Measurements from ENCODE around the gene LASP1NB.

The LASP1NB gene

DNA sequence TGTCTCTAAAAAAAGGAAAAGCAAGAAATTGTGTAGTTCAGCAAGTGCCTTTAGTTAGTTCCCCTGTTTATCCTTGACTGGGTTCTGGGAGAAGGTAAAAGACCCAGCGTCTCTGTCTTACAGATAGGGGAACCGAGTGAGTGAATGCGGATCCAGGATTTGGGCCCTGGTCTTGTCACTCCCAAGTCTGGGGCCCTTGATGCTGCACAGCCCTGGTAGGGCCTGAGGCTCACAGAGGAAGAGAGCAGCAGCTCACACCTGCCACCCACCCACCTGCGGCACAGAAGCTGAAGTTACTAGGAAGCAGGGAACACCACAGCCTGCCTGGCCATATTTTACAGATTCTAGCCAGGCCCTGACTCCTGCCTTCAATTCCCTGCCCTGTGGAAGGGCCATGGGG lies 33.3 kb upstream of the LASP1NB start:
- Histone ChIP-seq H3K27ac (peak overlapping the region in 1 of 4 donors; percentile 22), H3K36me3 (peaks cover 4 to 70% (median 4%) of the 10 kb centered on the region in 3 donors), H3K4me3 (no peak overlapping the region), H3K4me1 (peaks cover 0 to 90% (median 48%) of the 10 kb centered on the region in 4 donors), H3K27me3 (no peaks in the 10 kb centered on the region), H3K9me3 (no peaks in the 10 kb centered on the region)
- no peak for TF ChIP-seq EP300 (IDR thresholded peaks at IDR 0.05)
- TF ChIP-seq, protein P1, sequence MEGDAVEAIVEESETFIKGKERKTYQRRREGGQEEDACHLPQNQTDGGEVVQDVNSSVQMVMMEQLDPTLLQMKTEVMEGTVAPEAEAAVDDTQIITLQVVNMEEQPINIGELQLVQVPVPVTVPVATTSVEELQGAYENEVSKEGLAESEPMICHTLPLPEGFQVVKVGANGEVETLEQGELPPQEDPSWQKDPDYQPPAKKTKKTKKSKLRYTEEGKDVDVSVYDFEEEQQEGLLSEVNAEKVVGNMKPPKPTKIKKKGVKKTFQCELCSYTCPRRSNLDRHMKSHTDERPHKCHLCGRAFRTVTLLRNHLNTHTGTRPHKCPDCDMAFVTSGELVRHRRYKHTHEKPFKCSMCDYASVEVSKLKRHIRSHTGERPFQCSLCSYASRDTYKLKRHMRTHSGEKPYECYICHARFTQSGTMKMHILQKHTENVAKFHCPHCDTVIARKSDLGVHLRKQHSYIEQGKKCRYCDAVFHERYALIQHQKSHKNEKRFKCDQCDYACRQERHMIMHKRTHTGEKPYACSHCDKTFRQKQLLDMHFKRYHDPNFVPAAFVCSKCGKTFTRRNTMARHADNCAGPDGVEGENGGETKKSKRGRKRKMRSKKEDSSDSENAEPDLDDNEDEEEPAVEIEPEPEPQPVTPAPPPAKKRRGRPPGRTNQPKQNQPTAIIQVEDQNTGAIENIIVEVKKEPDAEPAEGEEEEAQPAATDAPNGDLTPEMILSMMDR (IDR thresholded peaks at IDR 0.05), result no peak
- 80 to 84% methylated on average over 3 to 4 of the region's 4 CpGs for WGBS, 2 donors
- no peak for DNase-seq (ENCODE audit: low spot score in 2 of 2)

DNA sequence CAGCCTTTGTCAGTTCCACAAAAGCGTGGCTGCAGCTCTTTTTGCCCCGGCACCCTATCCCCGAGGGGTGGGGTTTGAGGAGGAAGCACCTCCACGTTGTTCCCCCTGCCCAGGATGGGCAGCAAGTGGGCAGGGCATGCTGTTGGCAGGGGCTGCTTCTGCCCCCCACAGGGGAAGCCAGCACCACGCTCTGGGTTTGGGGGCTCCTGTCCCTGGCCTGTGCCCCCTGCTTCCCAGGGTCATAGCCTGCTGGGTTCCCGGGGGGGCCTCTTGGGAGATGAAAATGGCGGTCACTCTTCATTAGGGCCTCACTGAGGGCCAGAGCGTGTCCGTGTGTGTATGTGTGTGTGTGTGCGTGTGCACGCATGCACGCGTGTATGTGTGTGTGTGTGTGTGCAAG lies 32.8 kb upstream of the LASP1NB start:
- H3K27ac ChIP-seq, result no peak overlapping the region
- H3K27me3 ChIP-seq, result no peaks in the 10 kb centered on the region
- H3K4me3 ChIP-seq, result no peak overlapping the region
- TF ChIP-seq, protein P1 (IDR thresholded peaks at IDR 0.05), result no peak
- TF ChIP-seq POLR2A (IDR thresholded peaks at IDR 0.05) (no peak), EP300 (IDR thresholded peaks at IDR 0.05) (no peak)
- no peak for DNase-seq (ENCODE audit: low spot score in 2 of 2)
- WGBS, 2 donors, result 66 to 78% methylated on average over 13 of the region's 13 CpGs
- H3K36me3 ChIP-seq, result peaks cover 4 to 65% (median 4%) of the 10 kb centered on the region in 3 donors
- peaks cover 0 to 90% (median 50%) of the 10 kb centered on the region in 4 donors for H3K4me1 ChIP-seq
- H3K9me3 ChIP-seq, result no peaks in the 10 kb centered on the region

DNA sequence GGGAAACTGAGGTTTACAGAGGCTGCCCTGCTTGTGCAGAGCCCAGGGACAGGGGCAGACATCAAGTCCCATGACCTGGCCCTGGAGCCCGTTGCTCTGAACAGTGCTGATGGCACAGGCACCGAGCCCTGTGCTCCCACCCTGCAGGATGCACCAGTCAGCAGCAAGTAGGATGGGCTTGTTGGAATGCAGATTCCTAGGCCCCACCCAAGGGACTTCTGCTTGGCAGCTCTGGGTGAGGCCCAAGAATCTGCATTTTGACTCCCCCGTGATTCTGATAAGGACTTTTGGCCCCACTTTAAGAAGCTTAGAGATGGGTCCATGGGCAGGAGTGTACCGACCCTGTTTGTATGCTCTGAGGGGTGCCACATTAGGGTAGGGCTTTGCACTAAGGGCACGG lies 32.3 kb upstream of the LASP1NB start:
- no peak for DNase-seq (ENCODE audit: low spot score in 2 of 2)
- Histone ChIP-seq H3K9me3 (no peaks in the 10 kb centered on the region), H3K27me3 (no peaks in the 10 kb centered on the region), H3K4me3 (no peak overlapping the region), H3K36me3 (peaks cover 4 to 67% (median 4%) of the 10 kb centered on the region in 3 donors), H3K4me1 (peaks cover 0 to 90% (median 53%) of the 10 kb centered on the region in 4 donors), H3K27ac (peak overlapping the region in 3 of 4 donors; percentile 37 to 77 (median 66))
- TF ChIP-seq, protein P1 (IDR thresholded peaks at IDR 0.05), result no peak
- TF ChIP-seq POLR2A (IDR thresholded peaks at IDR 0.05) (no peak), EP300 (IDR thresholded peaks at IDR 0.05) (no peak)
- WGBS, 2 donors, result 29 to 45% methylated on average over 5 of the region's 5 CpGs

DNA sequence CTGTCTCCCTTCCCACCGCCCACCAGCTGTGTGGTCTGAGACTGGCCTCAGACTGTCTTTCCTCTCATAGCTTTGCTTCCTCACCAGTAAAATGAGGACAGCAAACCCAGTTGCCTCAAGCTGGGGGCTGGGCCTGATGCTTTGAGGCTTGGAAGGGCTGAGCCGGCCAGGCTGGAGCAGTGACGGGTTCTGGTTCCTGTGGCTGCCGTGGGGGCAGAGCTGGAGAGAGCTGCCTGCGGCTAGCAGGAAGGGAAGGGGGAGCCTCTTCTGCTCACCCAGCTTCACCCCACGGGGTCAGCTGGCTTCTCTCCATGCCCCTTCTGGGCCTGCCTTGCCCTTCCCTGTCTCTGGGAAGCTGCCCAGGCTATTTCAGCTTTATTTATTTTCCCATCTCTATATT lies 31.8 kb upstream of the LASP1NB start:
- Histone ChIP-seq H3K27ac (peak overlapping the region; percentile 6 to 77 (median 52)), H3K4me1 (peaks cover 0 to 90% (median 55%) of the 10 kb centered on the region in 4 donors), H3K9me3 (no peaks in the 10 kb centered on the region), H3K27me3 (no peaks in the 10 kb centered on the region), H3K4me3 (no peak overlapping the region), H3K36me3 (peaks cover 4 to 71% (median 4%) of the 10 kb centered on the region in 3 donors)
- 10 to 17% methylated on average over 3 to 6 of the region's 6 CpGs for WGBS, 2 donors
- no peak for DNase-seq (ENCODE audit: low spot score in 2 of 2)
- TF ChIP-seq POLR2A (IDR thresholded peaks at IDR 0.05) (no peak), EP300 (IDR thresholded peaks at IDR 0.05) (no peak)
- TF ChIP-seq, protein P1 (IDR thresholded peaks at IDR 0.05), result no peak

DNA sequence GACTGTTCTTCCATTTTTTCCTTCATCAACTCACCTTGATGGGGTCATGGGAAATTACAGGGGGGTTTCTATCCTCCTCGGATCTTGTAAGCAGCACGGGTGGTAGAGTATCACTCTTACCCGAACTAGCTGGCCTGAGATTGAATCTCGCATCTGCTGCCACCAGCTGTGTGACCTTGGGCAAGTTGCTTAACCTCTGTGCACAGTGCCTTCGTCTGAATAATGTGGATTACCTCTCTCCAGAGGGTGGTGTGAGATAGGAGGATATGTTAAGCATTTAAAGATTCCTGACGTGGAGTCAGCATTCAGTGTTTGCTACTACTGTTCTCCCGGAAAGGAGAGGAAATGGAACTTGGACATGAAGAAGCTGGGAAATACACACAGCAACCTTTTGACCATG lies 31.1 kb upstream of the LASP1NB start:
- Histone ChIP-seq H3K36me3 (peaks cover 4 to 71% (median 4%) of the 10 kb centered on the region in 3 donors), H3K27ac (peak overlapping the region in 3 of 4 donors; percentile 37 to 77 (median 66)), H3K4me3 (no peak overlapping the region), H3K4me1 (peaks cover 0 to 90% (median 61%) of the 10 kb centered on the region in 4 donors), H3K9me3 (no peaks in the 10 kb centered on the region), H3K27me3 (no peaks in the 10 kb centered on the region)
- 33 to 50% methylated on average over 7 of the region's 7 CpGs for WGBS, 2 donors
- TF ChIP-seq EP300 (IDR thresholded peaks at IDR 0.05) (no peak), POLR2A (IDR thresholded peaks at IDR 0.05) (no peak)
- TF ChIP-seq, protein P1 (IDR thresholded peaks at IDR 0.05), result no peak
- DNase-seq (ENCODE audit: low spot score in 2 of 2), result no peak

Data from tibial nerve (tissue), 4 donors.